Pancreas (tissue), 10 donors: Measurements from ENCODE around the gene BST1. TPM values are rescaled to one million over a fixed set of nuclear protein-coding genes. Genes with fewer than 3 reads are reported as not detected.
A peak's percentile ranks its signal among the peaks of the same experiment; 100 is the strongest.

Source experiments
- ATAC-seq, 4 donors: fragments of 200-7000 bp; cut with Tn5 transposase; one replicate each; pipeline versions ENCODE4 v1.8.0 to v1.9.1; 2020; ENCODE audit warnings: mild to moderate bottlenecking in 4 of 4, moderate library complexity in 4 of 4
- DNase-seq, 6 donors: peaks; one replicate each; pipeline ENCODE4 v3.0.0-alpha.2; 2020
- FAIRE-seq: peaks from 2 replicates; lab custom pipeline; 2012; peaks lifted over from hg19 to GRCh38; lab: Jason Lieb, UNC
- H3K27ac ChIP-seq, 4 donors: fragments of 200-600 bp; sonication (generic); 1 replicate in 3 of 4; 2 replicates in 1 of 4; pipeline versions ENCODE4 v1.5.0 to v1.8.0; 2020
- H3K27me3 ChIP-seq, 4 donors: fragments of 200-600 bp; one replicate each; pipeline ENCODE4 v1.8.0; 2021
- H3K36me3 ChIP-seq, 3 donors: fragments of 200-600 bp; sonication (generic) in 1 of 3; one replicate each; pipeline versions ENCODE4 v1.5.0 to v1.8.0; 2020 to 2021
- H3K4me1 ChIP-seq, 3 donors: fragments of 200-600 bp; one replicate each; pipeline ENCODE4 v1.8.0; 2021
- H3K4me3 ChIP-seq, 4 donors: fragments of 200-600 bp; sonication (generic) in 2 of 4; one replicate each; pipeline versions ENCODE4 v1.5.0 to v1.8.0; 2020 to 2021
- H3K9me3 ChIP-seq, 4 donors: fragments of 200-600 bp; one replicate each; pipeline ENCODE4 v1.8.0; 2021
- WGBS, 2 donors: extraction: QIAGEN DNeasy Blood & Tissue Kit; methylation state at CpG; one replicate each; pipeline ENCODE4 v1.1.7; 2013; 5-methylcytosine and 5-hydroxymethylcytosine counted together
- intact Hi-C, 3 donors: fragments of 100-400 bp; cut with DNase I; formaldehyde crosslinking; loops; one replicate each; pipeline versions ENCODE4 v1.11.1 to v1.14.2; 2022
- polyA plus RNA-seq, 2 donors: library from polyadenylated mRNA; stranded (reverse); fragments of 200-250 nt; gene quantifications; one replicate each; pipeline ENCODE4 v1.2.3, GENCODE V29; 2013
- total RNA-seq, 6 donors: library from RNA; stranded (reverse); fragmentation: NEBNext Ultra II Directional in 4 of 6; extraction: Animal tissue kit (Norgen Biotek cat#: 25700) in 4 of 6; gene quantifications; one replicate each; pipeline versions ENCODE4 v1.2.1 to v1.2.4, GENCODE V29; 2021 to 2023
- TF ChIP-seq, protein P1 (sequence below), 4 donors: fragments of 200-600 bp; sonication (generic) in 3 of 4; IDR thresholded peaks; one replicate each; pipeline versions ENCODE4 v1.5.0 to v1.8.0; 2021; ENCODE audit warnings: antibody characterized with exemption in 4 of 4
- donor health status: healthy with polysubstance abuse.
- donor health status: DM: no; HTN: no; CAD: no; lungs with moderate emphysema.
- donor health status: DM: no; HTN: no; CAD: no.
- donor health status: control.
- donor health status: control.
- donor health status: Bipolar disorder and iron deficiency.
- donor health status: DM: yes; HTN: yes; CAD: no.
- donor health status: DM: no; HTN: no; CAD: no.
- donor health status: DM: no; HTN: no; CAD: no.
- donor health status: DM: yes; HTN: yes; CAD: no.

The BST1 gene
- total and polyA plus RNA-seq, 8 donors = 0.24 to 2.8 (median 0.49) TPM

DNA sequence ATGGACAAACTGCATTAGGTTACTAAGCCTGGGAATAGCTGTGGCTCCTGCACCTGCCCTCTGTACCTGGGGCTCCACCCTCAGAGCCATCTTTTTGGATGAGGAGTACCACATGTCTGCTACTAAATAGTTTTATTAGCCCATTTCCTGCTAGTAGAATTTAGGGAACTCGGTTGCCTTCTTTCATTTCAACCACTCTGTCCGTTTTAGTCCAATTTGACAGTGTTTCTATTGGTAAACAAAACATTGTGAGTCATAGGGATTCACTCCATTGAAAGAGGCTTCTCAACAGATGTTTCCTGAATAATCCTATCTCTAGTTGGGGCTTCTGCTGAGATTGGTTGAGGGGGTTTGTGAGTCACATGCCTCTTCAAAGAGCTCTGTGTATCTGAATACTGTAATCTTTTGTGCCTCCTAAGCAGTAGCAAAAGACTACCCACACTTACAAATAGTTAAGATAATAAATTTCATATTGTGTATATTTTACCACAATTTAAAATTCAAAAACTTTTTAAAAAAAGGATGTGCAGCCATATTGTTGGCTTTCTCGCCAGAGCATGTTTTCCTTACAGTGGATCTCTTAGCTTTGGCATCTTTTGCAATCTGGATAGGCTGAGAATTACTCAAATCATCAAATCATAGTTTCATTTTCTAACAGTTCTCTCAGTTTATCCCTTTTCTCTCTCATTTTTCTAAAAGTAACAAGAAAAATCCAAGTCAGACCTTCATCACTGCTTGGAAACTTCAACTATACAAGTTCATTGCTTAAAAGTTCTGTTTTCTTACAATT lies 11.3 kb upstream of the BST1 start:
- FAIRE-seq (no peak), ATAC-seq (peak in 3 of 4 donors; percentile 22 to 58 (median 33))
- intact Hi-C loops = no loop called here

DNA sequence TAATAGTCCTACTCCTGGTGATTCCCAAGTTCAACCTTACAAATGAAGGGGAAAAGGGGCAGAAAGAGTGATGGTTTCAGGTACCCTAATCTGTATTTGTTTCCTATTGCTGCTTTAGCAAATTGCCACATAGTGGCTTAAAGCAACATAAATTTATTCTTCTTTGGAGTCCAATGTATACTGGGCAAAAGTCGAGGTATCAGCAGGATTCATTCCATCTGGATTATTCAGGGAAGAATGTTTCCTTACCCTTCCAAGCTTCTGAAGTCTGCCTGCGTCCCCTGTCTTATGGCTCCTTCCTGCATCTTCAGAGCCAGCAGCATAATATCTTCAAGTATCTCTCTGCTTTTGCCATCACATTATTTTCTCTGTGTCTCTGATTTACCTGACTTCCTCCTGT lies 10.3 kb upstream of the BST1 start:
- ATAC-seq = no peak
- Histone ChIP-seq H3K9me3 (no peaks in the 10 kb centered on the region), H3K4me1 (no peaks in the 10 kb centered on the region), H3K4me3 (no peak overlapping the region), H3K27me3 (no peaks in the 10 kb centered on the region), H3K27ac (no peak overlapping the region), H3K36me3 (no peaks in the 10 kb centered on the region)
- DNase-seq = no peak
- TF ChIP-seq, protein P1, sequence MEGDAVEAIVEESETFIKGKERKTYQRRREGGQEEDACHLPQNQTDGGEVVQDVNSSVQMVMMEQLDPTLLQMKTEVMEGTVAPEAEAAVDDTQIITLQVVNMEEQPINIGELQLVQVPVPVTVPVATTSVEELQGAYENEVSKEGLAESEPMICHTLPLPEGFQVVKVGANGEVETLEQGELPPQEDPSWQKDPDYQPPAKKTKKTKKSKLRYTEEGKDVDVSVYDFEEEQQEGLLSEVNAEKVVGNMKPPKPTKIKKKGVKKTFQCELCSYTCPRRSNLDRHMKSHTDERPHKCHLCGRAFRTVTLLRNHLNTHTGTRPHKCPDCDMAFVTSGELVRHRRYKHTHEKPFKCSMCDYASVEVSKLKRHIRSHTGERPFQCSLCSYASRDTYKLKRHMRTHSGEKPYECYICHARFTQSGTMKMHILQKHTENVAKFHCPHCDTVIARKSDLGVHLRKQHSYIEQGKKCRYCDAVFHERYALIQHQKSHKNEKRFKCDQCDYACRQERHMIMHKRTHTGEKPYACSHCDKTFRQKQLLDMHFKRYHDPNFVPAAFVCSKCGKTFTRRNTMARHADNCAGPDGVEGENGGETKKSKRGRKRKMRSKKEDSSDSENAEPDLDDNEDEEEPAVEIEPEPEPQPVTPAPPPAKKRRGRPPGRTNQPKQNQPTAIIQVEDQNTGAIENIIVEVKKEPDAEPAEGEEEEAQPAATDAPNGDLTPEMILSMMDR (IDR thresholded peaks at IDR 0.05) = no peak
- intact Hi-C loops = no loop called here
- no peak for FAIRE-seq
- 74 to 86% methylated on average over 2 of the region's 2 CpGs for whole genome bisulfite sequencing, 2 donors

More for the DNA sequence above, 11.3 kb upstream of the BST1 start:
- Histone ChIP-seq H3K27ac (no peak overlapping the region), H3K4me3 (no peak overlapping the region), H3K27me3 (no peaks in the 10 kb centered on the region), H3K9me3 (no peaks in the 10 kb centered on the region), H3K36me3 (peaks cover 0 to 2% (median 0%) of the 10 kb centered on the region in 3 donors), H3K4me1 (no peaks in the 10 kb centered on the region)
- no peak for DNase-seq
- 80 to 82% methylated on average over 3 of the region's 3 CpGs for WGBS, 2 donors
- TF ChIP-seq, protein P1 (IDR thresholded peaks at IDR 0.05) = no peak

DNA sequence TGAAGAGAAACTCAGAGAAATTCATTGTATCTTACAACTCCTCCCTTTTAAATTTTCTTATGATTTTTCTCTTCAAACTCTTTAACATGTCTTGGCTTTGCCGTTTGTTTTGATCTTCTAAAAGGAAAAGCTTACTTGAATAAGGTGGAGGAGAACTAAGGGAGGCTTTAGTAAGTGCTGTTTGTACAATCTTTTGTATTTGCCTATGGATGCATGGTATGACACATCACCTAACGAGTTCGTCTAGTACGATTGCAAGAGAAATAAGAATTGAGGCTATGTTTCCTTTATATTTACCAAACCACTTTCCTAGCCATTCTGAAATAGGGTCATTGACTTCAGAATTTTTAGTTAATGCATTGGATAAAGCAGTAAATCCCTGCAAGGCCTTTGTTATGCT lies 8.4 kb upstream of the BST1 start:
- DNase-seq = no peak
- ATAC-seq = no peak
- WGBS, 2 donors = 61 to 83% methylated on average over 4 of the region's 4 CpGs

DNA sequence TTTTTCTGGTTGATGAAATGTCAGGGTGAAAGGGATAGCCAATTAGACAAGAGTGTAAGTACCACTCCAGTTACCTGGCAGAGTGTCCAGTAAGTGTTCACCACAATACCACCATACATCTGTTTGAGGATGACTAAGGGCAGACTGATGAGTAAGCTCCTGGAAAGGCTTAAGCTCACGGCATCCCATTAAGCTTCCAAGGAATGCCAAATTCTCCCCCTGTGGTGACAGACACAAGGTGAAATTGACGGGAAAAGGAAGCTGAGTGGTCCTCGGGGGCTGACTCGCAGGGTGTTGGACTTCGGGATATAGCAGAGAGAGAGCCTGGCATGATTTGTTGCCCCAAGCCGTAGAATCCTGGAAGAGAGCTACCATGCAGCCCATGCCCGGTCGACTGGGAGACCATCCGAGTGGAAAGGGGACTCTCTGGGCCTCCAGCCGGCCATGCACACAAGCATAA lies 7.6 kb upstream of the BST1 start:
- no peaks in the 10 kb centered on the region for H3K27me3 ChIP-seq
- TF ChIP-seq, protein P1 (IDR thresholded peaks at IDR 0.05) = no peak
- H3K9me3 ChIP-seq = no peaks in the 10 kb centered on the region
- intact Hi-C loops = no loop called here
- no peaks in the 10 kb centered on the region for H3K36me3 ChIP-seq
- 84 to 89% methylated on average over 10 of the region's 10 CpGs for WGBS, 2 donors
- H3K27ac ChIP-seq = no peak overlapping the region
- FAIRE-seq = no peak
- H3K4me1 ChIP-seq = no peaks in the 10 kb centered on the region
- no peak overlapping the region for H3K4me3 ChIP-seq
- no peak for ATAC-seq
- DNase-seq = no peak

More for the DNA sequence above, 8.4 kb upstream of the BST1 start:
- no peak for FAIRE-seq
- TF ChIP-seq, protein P1 (IDR thresholded peaks at IDR 0.05) = no peak
- Histone ChIP-seq H3K36me3 (no peaks in the 10 kb centered on the region), H3K9me3 (no peaks in the 10 kb centered on the region), H3K4me1 (no peaks in the 10 kb centered on the region), H3K27ac (no peak overlapping the region), H3K4me3 (no peak overlapping the region), H3K27me3 (no peaks in the 10 kb centered on the region)
- intact Hi-C loops = no loop called here

DNA sequence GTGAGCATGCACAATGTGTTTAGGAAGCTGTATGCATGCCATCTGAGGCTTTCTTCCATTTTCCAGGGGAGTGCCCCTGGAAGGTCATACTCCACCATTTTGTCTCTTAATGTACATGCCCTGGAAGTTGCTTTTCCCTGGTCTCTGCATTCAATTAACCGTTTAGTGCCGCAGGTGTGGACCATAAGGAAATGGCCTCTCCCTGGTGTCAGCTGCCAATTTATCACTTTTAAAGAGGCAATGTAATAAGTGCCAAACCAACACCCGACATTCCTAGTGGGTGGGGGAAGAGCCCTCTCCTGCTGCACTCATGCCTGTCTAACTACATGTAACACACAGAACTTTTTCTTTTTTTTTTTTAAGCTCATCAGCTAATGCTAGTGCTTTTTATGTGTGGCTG lies 7.1 kb upstream of the BST1 start:
- TF ChIP-seq, protein P1 (IDR thresholded peaks at IDR 0.05) = no peak
- ATAC-seq (no peak), DNase-seq (no peak), FAIRE-seq (no peak)
- 66 to 84% methylated on average over 3 of the region's 3 CpGs for WGBS, 2 donors
- no peak overlapping the region for H3K4me3 ChIP-seq
- no peak overlapping the region for H3K27ac ChIP-seq
- no peaks in the 10 kb centered on the region for H3K27me3 ChIP-seq
- intact Hi-C loops = no loop called here
- H3K9me3 ChIP-seq = no peaks in the 10 kb centered on the region
- no peaks in the 10 kb centered on the region for H3K4me1 ChIP-seq
- H3K36me3 ChIP-seq = no peaks in the 10 kb centered on the region
